Endothelial cell of umbilical vein (primary cell): ENCODE data around the gene OR2G6. TPM values are rescaled to one million over a fixed set of nuclear protein-coding genes. Genes with fewer than 3 reads are reported as not detected.
"Not testable (repeated sequence)": the region's sequence is repeated elsewhere in the genome, so short reads cannot be mapped to it uniquely, and the experiment has no call there.

Source experiments
- BruUV-seq: library from RNA; stranded (reverse); fragments of 400-500 nt; replicated peaks from 2 replicates; lab custom pipeline; 2021; lab: Mats Ljungman, UMichigan
- CTCF ChIA-PET: fragments of 300-600, 350-600 bp; sonication (Branson Sonifier 250); formaldehyde crosslinking; loops from one replicate; lab custom pipeline; 2021; ENCODE audit warnings: antibody characterized with exemption, inconsistent platforms; lab: Charles Lee
- POLR2A ChIA-PET: fragments of 300-600, 350-600 bp; sonication (Branson Sonifier 250); formaldehyde crosslinking; loops from one replicate; lab custom pipeline; 2021; ENCODE audit warnings: antibody characterized with exemption, inconsistent platforms; lab: Charles Lee
- DNase-seq: peaks from one replicate; pipeline ENCODE4 v3.0.0-alpha.2; 2011; ENCODE audit warnings: low read depth, low spot score
- FAIRE-seq: peaks from 2 replicates; lab custom pipeline; 2011; peaks lifted over from hg19 to GRCh38; lab: Jason Lieb, UNC
- H2AFZ ChIP-seq: 2 replicates; pipeline ENCODE4 v1.6.0; 2012; ENCODE audit warnings: low read depth, low read length, control low read depth, inconsistent platforms
- H3K27ac ChIP-seq: 2 replicates; pipeline ENCODE4 v1.5.1; 2011; ENCODE audit warnings: low read depth, mild to moderate bottlenecking, control low read depth, low read length, moderate library complexity; ENCODE audit not compliant: insufficient read depth
- H3K27me3 ChIP-seq, 2 experiments: 2 replicates each; pipeline versions ENCODE4 v1.6.0 to v1.6.1; 2011; ENCODE audit warnings: low read length in 2 of 2, mixed read lengths in 1 of 2; ENCODE audit not compliant: control insufficient read depth in 2 of 2, insufficient read depth in 2 of 2
- H3K36me3 ChIP-seq, 2 experiments: 2 replicates in 1 of 2; 3 replicates in 1 of 2; pipeline ENCODE4 v1.5.1; 2011; ENCODE audit warnings: low read length in 2 of 2, mild to moderate bottlenecking in 1 of 2, moderate library complexity in 1 of 2; ENCODE audit not compliant: control insufficient read depth in 2 of 2, insufficient read depth in 2 of 2; ENCODE audit errors: extremely low read depth in 1 of 2
- H3K4me1 ChIP-seq: 3 replicates; pipeline ENCODE4 v1.5.1; 2011; ENCODE audit warnings: mild to moderate bottlenecking, low read length; ENCODE audit not compliant: control insufficient read depth, insufficient read depth; ENCODE audit errors: extremely low read depth
- H3K4me2 ChIP-seq: 2 replicates; pipeline ENCODE4 v1.6.1; 2011; ENCODE audit warnings: low read length, control low read depth, mixed read lengths; ENCODE audit not compliant: insufficient read depth
- H3K4me3 ChIP-seq, 3 experiments: fragments of 200-600 bp in 1 of 3; sonication (generic), shearing (Covaris generic) in 1 of 3; replicated peaks in 1 of 3; 2 replicates each; pipeline ENCODE4 v1.5.1; 2011 to 2016; ENCODE audit warnings: control low read depth in 3 of 3, low read length in 3 of 3, mild to moderate bottlenecking in 2 of 3, inconsistent platforms in 1 of 3, low read depth in 1 of 3, moderate library complexity in 1 of 3; ENCODE audit not compliant: insufficient read depth in 1 of 3
- H3K79me2 ChIP-seq: 2 replicates; pipeline ENCODE4 v1.6.0; 2012; ENCODE audit warnings: low read length, inconsistent platforms; ENCODE audit not compliant: control insufficient read depth, insufficient read depth
- H3K9ac ChIP-seq: replicated peaks from 2 replicates; pipeline ENCODE3; 2011; ENCODE audit warnings: low read length, control low read depth; ENCODE audit not compliant: insufficient read depth; ENCODE audit errors: extremely low read depth
- H3K9me1 ChIP-seq: replicated peaks from 3 replicates; pipeline ENCODE4 v1.6.0; 2011; ENCODE audit warnings: mild to moderate bottlenecking, low read length; ENCODE audit not compliant: control insufficient read depth, insufficient read depth; ENCODE audit errors: extremely low read depth
- H3K9me3 ChIP-seq: replicated peaks from 2 replicates; pipeline ENCODE4 v1.5.1; 2012; ENCODE audit warnings: low read length, inconsistent platforms; ENCODE audit not compliant: control insufficient read depth, insufficient read depth
- H4K20me1 ChIP-seq: replicated peaks from 2 replicates; pipeline ENCODE3; 2011; ENCODE audit warnings: mild to moderate bottlenecking, low read length; ENCODE audit not compliant: control insufficient read depth, insufficient read depth; ENCODE audit errors: extremely low read depth
- dilution Hi-C: fragments of 300-500 bp; cut with MboI; formaldehyde crosslinking; loops from one replicate; pipeline ENCODE4 v1.15.0; 2019; ENCODE audit warnings: low sequenced_read_pairs; ENCODE audit not compliant: extremely low pct_ligation_motif_present
- intact Hi-C: fragments of 100-400 bp; cut with micrococcal nuclease; formaldehyde crosslinking; loops from one replicate; pipeline ENCODE4 v1.10.0; 2022
- polyA plus RNA-seq, 4 experiments: library from polyadenylated mRNA; depleted of rRNA in 3 of 4; stranded (reverse) in 3 of 4; unstranded in 1 of 4; fragments of >200 nt; gene quantifications; 2 replicates each; pipeline versions ENCODE4 v1.2.1 to v1.2.3, GENCODE V29; 2011 to 2012; ENCODE audit warnings: missing spikeins in 1 of 4
- total RNA-seq: library from RNA; stranded (reverse); gene quantifications from 2 replicates; pipeline ENCODE4 v1.2.3, GENCODE V29; 2021

The OR2G6 gene
- total and polyA plus RNA-seq, 2 donors (not counting 3 experiments of a cell fraction or from before 2014, with no cell fraction given): not detected

DNA sequence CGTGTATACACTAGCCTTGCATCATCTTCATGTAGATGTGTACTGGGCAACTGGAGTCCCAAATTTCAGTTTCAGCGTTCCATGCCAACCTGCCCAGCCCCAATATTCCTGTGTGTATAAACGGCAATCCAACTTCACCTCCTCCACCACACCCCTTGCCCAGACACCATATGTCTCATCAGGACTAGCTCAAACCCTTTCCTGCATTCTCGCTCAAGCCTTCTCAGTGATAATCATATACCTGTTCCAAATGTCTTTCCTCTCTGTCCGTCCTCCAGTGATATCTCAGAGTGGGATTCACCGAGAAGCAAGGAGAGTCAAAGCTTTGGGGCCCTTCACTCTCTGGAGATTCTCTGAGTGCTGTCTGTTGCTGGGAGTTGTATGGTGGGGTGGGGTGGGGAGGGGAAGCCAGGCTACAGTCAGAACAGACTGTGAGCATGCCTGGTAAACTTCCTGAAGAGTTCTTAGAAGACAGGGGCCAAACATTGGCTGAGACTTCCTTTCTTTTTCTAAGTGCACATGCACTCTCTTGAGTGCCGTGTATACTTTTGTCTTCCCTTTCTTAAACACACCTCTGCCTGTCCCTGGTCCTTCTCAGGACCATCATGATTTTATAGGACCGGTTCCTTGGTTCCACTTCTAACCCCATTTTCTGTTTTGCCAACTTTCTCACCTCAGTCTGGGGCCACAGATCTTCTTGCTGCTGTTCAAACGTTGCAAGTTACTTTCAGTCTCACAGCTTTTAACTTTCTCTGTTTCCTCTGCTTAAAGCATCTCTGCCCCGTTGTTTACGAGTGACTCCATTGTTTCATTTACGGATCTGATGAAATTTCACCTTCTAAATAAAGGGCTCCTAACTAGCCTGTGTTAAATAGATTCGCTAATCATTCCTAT is 25.9 kb upstream of the OR2G6 start:
- H3K4me3 ChIP-seq, H3K9ac ChIP-seq, dilution Hi-C loops, H4K20me1 ChIP-seq, H2AFZ ChIP-seq, FAIRE-seq, H3K9me1 ChIP-seq, H3K4me1 ChIP-seq, H3K9me3 ChIP-seq, POLR2A ChIA-PET, H3K36me3 ChIP-seq, CTCF ChIA-PET, intact Hi-C loops, DNase-seq, H3K27ac ChIP-seq, H3K27me3 ChIP-seq, H3K79me2 ChIP-seq, H3K4me2 ChIP-seq, BruUV-seq: not testable (repeated sequence)

DNA sequence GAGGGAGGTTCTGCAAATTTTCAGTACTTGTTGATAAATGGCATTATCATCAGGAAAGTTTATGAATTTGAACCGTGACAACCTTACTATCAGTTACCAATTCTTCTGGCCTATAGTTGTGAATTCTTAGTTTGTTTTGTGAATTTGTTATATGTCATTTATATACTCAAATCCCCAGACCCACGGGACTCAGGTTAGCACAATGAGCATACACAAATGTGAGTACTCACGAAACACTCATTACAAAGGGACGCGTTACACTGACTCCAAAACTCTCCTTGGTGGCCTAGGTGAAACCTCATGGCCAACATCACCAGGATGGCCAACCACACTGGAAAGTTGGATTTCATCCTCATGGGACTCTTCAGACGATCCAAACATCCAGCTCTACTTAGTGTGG is 19.6 kb upstream of the OR2G6 start, which contains the start of gene OR2T5:
Gene OR2T5, plus strand, starts transcription at position 301 of the 400 bp plus-strand sequence. Its CDS starts 0 bp downstream, at position 301.
- CTCF ChIA-PET, FAIRE-seq, H3K9ac ChIP-seq, BruUV-seq, H4K20me1 ChIP-seq, DNase-seq, H3K27me3 ChIP-seq, H3K9me1 ChIP-seq, H3K4me1 ChIP-seq, H3K4me3 ChIP-seq, H3K79me2 ChIP-seq, POLR2A ChIA-PET, intact Hi-C loops, H3K4me2 ChIP-seq, H3K36me3 ChIP-seq, dilution Hi-C loops, H2AFZ ChIP-seq, H3K27ac ChIP-seq, H3K9me3 ChIP-seq: not testable (repeated sequence)

DNA sequence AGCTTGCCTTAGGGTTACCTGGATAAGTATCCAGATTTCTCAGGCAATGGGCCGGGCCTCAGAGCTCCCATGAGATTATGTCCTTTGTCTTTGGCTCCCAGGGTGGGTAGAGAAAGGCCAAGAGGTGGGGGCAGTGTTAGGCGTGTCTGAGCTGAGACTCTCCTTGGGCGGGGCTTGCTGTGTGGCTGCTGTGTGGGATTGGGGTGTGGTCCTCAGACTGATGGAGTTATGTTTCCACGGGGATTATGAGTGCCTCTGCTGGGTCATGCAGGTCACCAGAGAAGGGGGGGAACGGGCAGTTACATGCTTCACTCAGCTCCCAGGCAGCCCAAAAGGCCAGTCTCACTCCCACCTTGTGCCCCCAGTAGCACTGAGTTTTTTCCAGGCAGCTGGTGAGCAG is 11.2 kb upstream of the OR2G6 start:
- dilution Hi-C loops, H3K27ac ChIP-seq, intact Hi-C loops, CTCF ChIA-PET, H3K9ac ChIP-seq, H3K4me2 ChIP-seq, H2AFZ ChIP-seq, H3K4me1 ChIP-seq, H3K4me3 ChIP-seq, H3K27me3 ChIP-seq, FAIRE-seq, POLR2A ChIA-PET, DNase-seq, H3K9me1 ChIP-seq, BruUV-seq, H3K79me2 ChIP-seq, H3K9me3 ChIP-seq, H3K36me3 ChIP-seq, H4K20me1 ChIP-seq: not testable (repeated sequence)

DNA sequence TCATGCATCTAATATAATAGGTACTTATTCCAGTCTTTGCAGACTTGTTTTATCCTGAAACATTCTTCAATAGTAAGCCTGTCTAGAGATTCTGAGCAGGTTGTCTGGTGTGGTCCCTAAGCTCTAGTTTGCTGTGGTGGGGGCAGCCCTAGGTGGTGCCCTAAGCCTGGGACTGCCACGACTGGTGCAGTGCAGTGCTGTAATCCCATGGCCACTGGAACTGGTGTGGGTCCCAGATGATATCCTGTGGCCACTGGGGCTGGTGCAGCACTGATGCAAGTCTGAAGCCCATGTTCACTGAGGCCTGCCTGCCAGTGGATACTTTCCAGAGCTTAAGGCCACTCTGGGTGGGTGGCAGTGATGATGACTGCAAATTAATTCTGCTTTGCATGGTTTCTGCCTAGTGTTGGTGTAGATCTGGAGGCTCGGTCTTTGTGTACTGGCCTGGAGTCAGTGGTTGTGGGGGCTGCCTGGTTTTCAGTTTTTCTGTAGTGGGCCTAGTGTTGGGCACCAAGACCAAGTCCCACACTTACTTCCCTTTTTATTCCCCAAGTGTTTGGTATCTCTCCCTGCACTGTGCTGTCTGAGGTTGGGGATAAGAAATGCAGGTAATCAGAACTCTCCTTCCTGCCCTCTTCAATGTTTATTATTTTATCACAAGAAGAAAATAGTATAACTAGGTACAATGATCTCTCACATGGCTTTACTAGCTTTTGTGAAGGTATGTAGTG is 7.4 kb upstream of the OR2G6 start:
- H4K20me1 ChIP-seq, CTCF ChIA-PET, H3K4me2 ChIP-seq, dilution Hi-C loops, H3K4me3 ChIP-seq, BruUV-seq, H3K9me1 ChIP-seq, H3K9me3 ChIP-seq, intact Hi-C loops, DNase-seq, H3K79me2 ChIP-seq, H2AFZ ChIP-seq, H3K9ac ChIP-seq, FAIRE-seq, H3K27me3 ChIP-seq, H3K36me3 ChIP-seq, POLR2A ChIA-PET, H3K27ac ChIP-seq, H3K4me1 ChIP-seq: not testable (repeated sequence)
